Kidney glomerular epithelial cell (primary cell): ENCODE measurements around the gene DDX41.

Experiments used
- DNase-seq: peaks from one replicate; lab custom pipeline; 2025; lab: John Stamatoyannopoulos, UW

DDX41 gene

GRCh38 chr5:177468685-177469628 is 47.8 kb downstream of the DDX41 start:
- DNase-seq = peak; percentile 37

- no peak for DNase-seq
These were observed 48.5 kb downstream of the DDX41 start for GRCh38 chr5:177468329-177468684.

GRCh38 chr5:177467436-177467835 is 49.3 kb downstream of the DDX41 start:
- DNase-seq = no peak

GRCh38 chr5:177466861-177467260 is 49.9 kb downstream of the DDX41 start:
- no peak for DNase-seq

GRCh38 chr5:177465044-177465443 is 51.7 kb downstream of the DDX41 start:
- DNase-seq = no peak

GRCh38 chr5:177462021-177462670 is 54.6 kb downstream of the DDX41 start:
- no peak for DNase-seq
